Activated CD4-positive, alpha-beta T cell treated with anti-CD3 and anti-CD28 coated beads, Interleukin-2, amount 10 ng/mL, durations not matched to agents 7 days and 5 days (primary cell): ENCODE data around the gene WT1. TPM values are rescaled to one million over a fixed set of nuclear protein-coding genes. Genes with fewer than 3 reads are reported as not detected.

Experiments used
- CTCF ChIA-PET: fragments of 350-600 bp; sonication (Branson Sonifier 250); formaldehyde crosslinking; loops from one replicate; lab custom pipeline; 2021; ENCODE audit warnings: antibody characterized with exemption; lab: Charles Lee
- POLR2A ChIA-PET: fragments of 350-600 bp; sonication (Branson Sonifier 250); formaldehyde crosslinking; loops from one replicate; lab custom pipeline; 2021; ENCODE audit warnings: antibody characterized with exemption; lab: Charles Lee
- DNase-seq: peaks from one replicate; pipeline ENCODE4 v3.0.0-alpha.2; 2020
- H3K27ac Mint-ChIP-seq: one replicate; pipeline ENCODE4 v1.8.0; 2021; ENCODE audit warnings: mild to moderate bottlenecking, moderate library complexity, mixed read lengths
- H3K27me3 Mint-ChIP-seq: one replicate; pipeline ENCODE4 v1.8.0; 2021; ENCODE audit warnings: mixed read lengths
- H3K36me3 Mint-ChIP-seq: one replicate; pipeline ENCODE4 v1.8.0; 2021; ENCODE audit warnings: low read depth, mixed read lengths
- H3K4me1 Mint-ChIP-seq: one replicate; pipeline ENCODE4 v1.8.0; 2021; ENCODE audit warnings: mixed read lengths
- H3K4me3 Mint-ChIP-seq: one replicate; pipeline ENCODE4 v1.8.0; 2021; ENCODE audit warnings: mild to moderate bottlenecking, moderate library complexity, mixed read lengths
- H3K9me3 Mint-ChIP-seq: one replicate; pipeline ENCODE4 v1.8.0; 2021; ENCODE audit warnings: mixed read lengths
- total RNA-seq, 2 experiments: library from RNA; stranded (reverse); gene quantifications; one replicate each; pipeline ENCODE4 v1.2.3, GENCODE V29; 2021

The WT1 gene
- total RNA-seq, 2 experiments from 2014 or later, result not detected

- Mint-ChIP-seq H3K9me3 (no peaks in the 10 kb centered on the region), H3K27me3 (peaks cover 17% of the 10 kb centered on the region), H3K36me3 (no peaks in the 10 kb centered on the region), H3K4me1 (no peaks in the 10 kb centered on the region), H3K4me3 (no peak overlapping the region), H3K27ac (no peak overlapping the region)
- ChIA-PET CTCF (no interaction called here), POLR2A (no interaction called here)
- DNase-seq, result no peak
Measured at GRCh38 chr11:32405592-32405991, 29.7 kb downstream of the WT1 start.

- ChIA-PET CTCF (interaction anchor here (1.1 kb wide), 1 partner anchor 16 kb away, joined by 3 read pairs; no protein-coding TSS in a partner anchor), POLR2A (no interaction called here)
- Mint-ChIP-seq H3K27ac (no peak overlapping the region), H3K36me3 (no peaks in the 10 kb centered on the region), H3K4me1 (no peaks in the 10 kb centered on the region), H3K27me3 (peaks cover 9% of the 10 kb centered on the region), H3K9me3 (no peaks in the 10 kb centered on the region), H3K4me3 (no peak overlapping the region)
- DNase-seq, result no peak
Measured at GRCh38 chr11:32402836-32403235, 32.5 kb downstream of the WT1 start.

GRCh38 chr11:32400670-32401369 is 34.5 kb downstream of the WT1 start:
- no peak overlapping the region for H3K27ac Mint-ChIP-seq
- CTCF ChIA-PET, result no interaction called here
- POLR2A ChIA-PET, result no interaction called here

GRCh38 chr11:32400196-32400595 is 35.1 kb downstream of the WT1 start:
- no peaks in the 10 kb centered on the region for H3K4me1 Mint-ChIP-seq
- H3K36me3 Mint-ChIP-seq, result no peaks in the 10 kb centered on the region
- H3K9me3 Mint-ChIP-seq, result no peaks in the 10 kb centered on the region
- no peak overlapping the region for H3K4me3 Mint-ChIP-seq
- H3K27me3 Mint-ChIP-seq, result peaks cover 9% of the 10 kb centered on the region
- no peak overlapping the region for H3K27ac Mint-ChIP-seq
- no peak for DNase-seq
- ChIA-PET CTCF (no interaction called here), POLR2A (no interaction called here)

More at GRCh38 chr11:32400670-32401369, 34.5 kb downstream of the WT1 start:
- Mint-ChIP-seq H3K4me1 (no peaks in the 10 kb centered on the region), H3K4me3 (no peak overlapping the region), H3K36me3 (no peaks in the 10 kb centered on the region), H3K9me3 (no peaks in the 10 kb centered on the region), H3K27me3 (peaks cover 9% of the 10 kb centered on the region)
- DNase-seq, result no peak

GRCh38 chr11:32396991-32397390 is 38.3 kb downstream of the WT1 start:
- H3K4me1 Mint-ChIP-seq, result no peaks in the 10 kb centered on the region
- ChIA-PET CTCF (interaction anchor here (1.0 kb wide), 1 partner anchor 24 kb away, joined by 3 read pairs; no protein-coding TSS in a partner anchor), POLR2A (no interaction called here)
- H3K36me3 Mint-ChIP-seq, result no peaks in the 10 kb centered on the region
- no peak overlapping the region for H3K27ac Mint-ChIP-seq
- H3K27me3 Mint-ChIP-seq, result peaks cover 2% of the 10 kb centered on the region
- DNase-seq, result no peak
- H3K4me3 Mint-ChIP-seq, result no peak overlapping the region
- no peaks in the 10 kb centered on the region for H3K9me3 Mint-ChIP-seq

GRCh38 chr11:32396331-32396730 is 39.0 kb downstream of the WT1 start:
- no peak overlapping the region for H3K4me3 Mint-ChIP-seq
- H3K27ac Mint-ChIP-seq, result no peak overlapping the region
- ChIA-PET CTCF (no interaction called here), POLR2A (no interaction called here)
- H3K36me3 Mint-ChIP-seq, result no peaks in the 10 kb centered on the region
- DNase-seq, result no peak
- H3K9me3 Mint-ChIP-seq, result no peaks in the 10 kb centered on the region
- no peaks in the 10 kb centered on the region for H3K4me1 Mint-ChIP-seq
- peaks cover 2% of the 10 kb centered on the region for H3K27me3 Mint-ChIP-seq

GRCh38 chr11:32395127-32395526 is 40.2 kb downstream of the WT1 start:
- CTCF ChIA-PET, result no interaction called here
- no peak overlapping the region for H3K27ac Mint-ChIP-seq

GRCh38 chr11:32392840-32393239 is 42.5 kb downstream of the WT1 start:
- peaks cover 5% of the 10 kb centered on the region for H3K27me3 Mint-ChIP-seq
- POLR2A ChIA-PET, result no interaction called here
- DNase-seq, result no peak
- H3K4me3 Mint-ChIP-seq, result no peak overlapping the region
- no peaks in the 10 kb centered on the region for H3K9me3 Mint-ChIP-seq
- no peaks in the 10 kb centered on the region for H3K36me3 Mint-ChIP-seq
- CTCF ChIA-PET, result no interaction called here
- no peaks in the 10 kb centered on the region for H3K4me1 Mint-ChIP-seq
- H3K27ac Mint-ChIP-seq, result no peak overlapping the region

More at GRCh38 chr11:32395127-32395526, 40.2 kb downstream of the WT1 start:
- POLR2A ChIA-PET, result no interaction called here
- H3K4me1 Mint-ChIP-seq, result no peaks in the 10 kb centered on the region
- peaks cover 2% of the 10 kb centered on the region for H3K27me3 Mint-ChIP-seq
- no peak overlapping the region for H3K4me3 Mint-ChIP-seq
- DNase-seq, result no peak
- H3K36me3 Mint-ChIP-seq, result no peaks in the 10 kb centered on the region
- no peaks in the 10 kb centered on the region for H3K9me3 Mint-ChIP-seq

- ChIA-PET CTCF (interaction anchor here (0.6 kb wide), 1 partner anchor 205 kb away, joined by 5 read pairs; no protein-coding TSS in a partner anchor), POLR2A (no interaction called here)
- no peak overlapping the region for H3K4me3 Mint-ChIP-seq
- no peaks in the 10 kb centered on the region for H3K4me1 Mint-ChIP-seq
- H3K36me3 Mint-ChIP-seq, result no peaks in the 10 kb centered on the region
- H3K27ac Mint-ChIP-seq, result no peak overlapping the region
- H3K27me3 Mint-ChIP-seq, result peaks cover 9% of the 10 kb centered on the region
- no peaks in the 10 kb centered on the region for H3K9me3 Mint-ChIP-seq
- no peak for DNase-seq
Measured at GRCh38 chr11:32391956-32392553, 43.3 kb downstream of the WT1 start.

GRCh38 chr11:32391479-32391878 is 43.9 kb downstream of the WT1 start:
- ChIA-PET CTCF (no interaction called here), POLR2A (no interaction called here)
- Mint-ChIP-seq H3K4me1 (no peaks in the 10 kb centered on the region), H3K27ac (no peak overlapping the region), H3K4me3 (no peak overlapping the region), H3K9me3 (no peaks in the 10 kb centered on the region), H3K27me3 (peaks cover 12% of the 10 kb centered on the region), H3K36me3 (no peaks in the 10 kb centered on the region)
- DNase-seq, result no peak

GRCh38 chr11:32390712-32391111 is 44.6 kb downstream of the WT1 start:
- ChIA-PET POLR2A (no interaction called here), CTCF (no interaction called here)
- Mint-ChIP-seq H3K9me3 (no peaks in the 10 kb centered on the region), H3K36me3 (no peaks in the 10 kb centered on the region), H3K4me3 (no peak overlapping the region), H3K27me3 (peaks cover 14% of the 10 kb centered on the region), H3K4me1 (no peaks in the 10 kb centered on the region), H3K27ac (no peak overlapping the region)
- no peak for DNase-seq

- Mint-ChIP-seq H3K36me3 (no peaks in the 10 kb centered on the region), H3K4me1 (no peaks in the 10 kb centered on the region), H3K27me3 (peaks cover 14% of the 10 kb centered on the region), H3K4me3 (no peak overlapping the region), H3K27ac (no peak overlapping the region), H3K9me3 (no peaks in the 10 kb centered on the region)
- POLR2A ChIA-PET, result no interaction called here
- CTCF ChIA-PET, result interaction anchor here (0.7 kb wide), 1 partner anchor 69 kb away, joined by 4 read pairs; no protein-coding TSS in a partner anchor
- no peak for DNase-seq
Measured at GRCh38 chr11:32388871-32389770, 46.2 kb downstream of the WT1 start.

GRCh38 chr11:32388365-32388764 is 47.0 kb downstream of the WT1 start:
- Mint-ChIP-seq H3K27ac (no peak overlapping the region), H3K36me3 (no peaks in the 10 kb centered on the region), H3K27me3 (peaks cover 14% of the 10 kb centered on the region), H3K9me3 (no peaks in the 10 kb centered on the region), H3K4me1 (no peaks in the 10 kb centered on the region), H3K4me3 (no peak overlapping the region)
- ChIA-PET POLR2A (no interaction called here), CTCF (no interaction called here)
- DNase-seq, result no peak
